ENCODE data around the gene THAP9. TPM values are rescaled to one million over a fixed set of nuclear protein-coding genes. Genes with fewer than 3 reads are reported as not detected.
"Not testable (repeated sequence)": the region's sequence is repeated elsewhere in the genome, so short reads cannot be mapped to it uniquely, and the experiment has no call there.

The THAP9 gene
- total RNA-seq, 1 donor from 2014 or later = 3.3 TPM

DNA sequence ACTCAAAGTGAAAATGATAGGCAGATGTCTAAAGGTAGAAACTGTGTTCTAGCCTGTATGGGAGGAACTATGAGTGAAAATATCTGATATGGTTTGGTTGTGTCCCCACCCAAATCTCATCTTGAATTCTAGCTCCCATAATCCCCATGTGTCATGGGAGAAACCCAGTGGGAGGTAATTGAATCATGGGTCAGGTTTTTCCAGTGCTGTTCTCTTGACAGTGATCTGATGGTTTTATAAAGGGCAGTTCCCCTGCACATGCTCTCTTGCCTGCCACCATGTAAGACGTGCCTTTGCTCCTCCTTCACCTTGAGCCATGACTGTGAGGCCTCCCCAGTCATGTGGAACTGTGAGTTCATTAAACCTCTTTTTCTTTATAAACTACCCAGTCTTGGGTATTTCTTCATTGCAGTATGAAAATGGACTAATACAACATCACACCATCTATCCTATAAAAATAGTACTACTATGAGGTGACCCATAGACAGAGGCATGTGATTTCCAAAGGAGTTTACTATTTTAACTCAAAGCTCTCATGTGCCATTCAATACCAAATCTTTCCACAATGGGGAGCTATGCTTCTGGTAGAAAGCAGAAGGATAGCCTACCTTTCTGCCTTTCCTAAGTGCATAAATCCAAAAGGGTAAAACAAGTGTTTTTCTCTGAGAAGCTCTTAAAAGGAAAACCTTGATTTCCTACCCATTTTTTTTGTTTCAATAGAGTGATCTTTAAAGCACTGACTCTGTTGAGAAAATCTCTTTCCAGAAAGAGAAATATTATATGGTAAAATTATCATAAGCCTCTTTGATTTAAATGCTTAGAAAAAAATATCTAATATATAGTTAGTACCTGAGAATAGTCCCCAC is 48.4 kb upstream of the THAP9 start:
- H2AFZ ChIP-seq (ENCODE audit: low read depth, low read length) = no peak overlapping the region
- H3K4me1 ChIP-seq (ENCODE audit: insufficient read depth, low read length) = no peaks in the 10 kb centered on the region
- H3K79me2 ChIP-seq (ENCODE audit: insufficient read depth, low read length) = peaks cover 64% of the 10 kb centered on the region
- no peak overlapping the region for H3K9ac ChIP-seq (ENCODE audit: low read length)
- Mint-ChIP-seq H3K27ac (ENCODE audit: unreplicated experiment) (no peak overlapping the region), H3K4me1 (ENCODE audit: low read depth, unreplicated experiment) (peaks cover 7% of the 10 kb centered on the region), H3K36me3 (ENCODE audit: low read depth, unreplicated experiment) (peaks cover 34% of the 10 kb centered on the region), H3K4me3 (ENCODE audit: unreplicated experiment) (no peak overlapping the region), H3K9me3 (ENCODE audit: unreplicated experiment) (no peaks in the 10 kb centered on the region), H3K27me3 (ENCODE audit: low read depth, unreplicated experiment) (no peaks in the 10 kb centered on the region)
- FAIRE-seq (no peak), DNase-seq (ENCODE audit: low read depth) (peak; percentile 8)
- peaks cover 88% of the 10 kb centered on the region for H3K36me3 ChIP-seq (ENCODE audit: insufficient read depth, low read length)
- TF ChIP-seq, protein P1, sequence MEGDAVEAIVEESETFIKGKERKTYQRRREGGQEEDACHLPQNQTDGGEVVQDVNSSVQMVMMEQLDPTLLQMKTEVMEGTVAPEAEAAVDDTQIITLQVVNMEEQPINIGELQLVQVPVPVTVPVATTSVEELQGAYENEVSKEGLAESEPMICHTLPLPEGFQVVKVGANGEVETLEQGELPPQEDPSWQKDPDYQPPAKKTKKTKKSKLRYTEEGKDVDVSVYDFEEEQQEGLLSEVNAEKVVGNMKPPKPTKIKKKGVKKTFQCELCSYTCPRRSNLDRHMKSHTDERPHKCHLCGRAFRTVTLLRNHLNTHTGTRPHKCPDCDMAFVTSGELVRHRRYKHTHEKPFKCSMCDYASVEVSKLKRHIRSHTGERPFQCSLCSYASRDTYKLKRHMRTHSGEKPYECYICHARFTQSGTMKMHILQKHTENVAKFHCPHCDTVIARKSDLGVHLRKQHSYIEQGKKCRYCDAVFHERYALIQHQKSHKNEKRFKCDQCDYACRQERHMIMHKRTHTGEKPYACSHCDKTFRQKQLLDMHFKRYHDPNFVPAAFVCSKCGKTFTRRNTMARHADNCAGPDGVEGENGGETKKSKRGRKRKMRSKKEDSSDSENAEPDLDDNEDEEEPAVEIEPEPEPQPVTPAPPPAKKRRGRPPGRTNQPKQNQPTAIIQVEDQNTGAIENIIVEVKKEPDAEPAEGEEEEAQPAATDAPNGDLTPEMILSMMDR (IDR thresholded peaks at IDR 0.05; ENCODE audit: insufficient read depth, low read depth, low read length) = peak; percentile 34
- no peak for TF ChIP-seq EZH2 (IDR thresholded peaks at IDR 0.05; ENCODE audit: insufficient read depth, low read length)
- no peak overlapping the region for H3K27ac ChIP-seq (ENCODE audit: low read depth, low read length)
- H3K4me2 ChIP-seq (ENCODE audit: low read length) = no peak overlapping the region
- no peak overlapping the region for H3K4me3 ChIP-seq (ENCODE audit: insufficient read depth, low read depth, low read length)
- H4K20me1 ChIP-seq (ENCODE audit: insufficient read depth, low read length) = peaks cover 63% of the 10 kb centered on the region
- H3K9me3 ChIP-seq (ENCODE audit: insufficient read depth, low read depth, low read length) = no peaks in the 10 kb centered on the region
- H3K27me3 ChIP-seq (ENCODE audit: insufficient read depth, low read length) = no peaks in the 10 kb centered on the region

- Mint-ChIP-seq H3K9me3 (ENCODE audit: unreplicated experiment) (no peaks in the 10 kb centered on the region), H3K27ac (ENCODE audit: unreplicated experiment) (no peak overlapping the region), H3K4me1 (ENCODE audit: low read depth, unreplicated experiment) (peaks cover 7% of the 10 kb centered on the region), H3K4me3 (ENCODE audit: unreplicated experiment) (no peak overlapping the region), H3K27me3 (ENCODE audit: low read depth, unreplicated experiment) (no peaks in the 10 kb centered on the region), H3K36me3 (ENCODE audit: low read depth, unreplicated experiment) (peaks cover 29% of the 10 kb centered on the region)
- Histone ChIP-seq H2AFZ (ENCODE audit: low read depth, low read length) (no peak overlapping the region), H3K79me2 (ENCODE audit: insufficient read depth, low read length) (peaks cover 64% of the 10 kb centered on the region), H4K20me1 (ENCODE audit: insufficient read depth, low read length) (peaks cover 63% of the 10 kb centered on the region), H3K9ac (ENCODE audit: low read length) (no peak overlapping the region), H3K4me3 (ENCODE audit: insufficient read depth, low read depth, low read length) (no peak overlapping the region), H3K27me3 (ENCODE audit: insufficient read depth, low read length) (no peaks in the 10 kb centered on the region), H3K27ac (ENCODE audit: low read depth, low read length) (no peak overlapping the region), H3K9me3 (ENCODE audit: insufficient read depth, low read depth, low read length) (no peaks in the 10 kb centered on the region), H3K4me2 (ENCODE audit: low read length) (no peak overlapping the region), H3K4me1 (ENCODE audit: insufficient read depth, low read length) (no peaks in the 10 kb centered on the region), H3K36me3 (ENCODE audit: insufficient read depth, low read length) (peaks cover 88% of the 10 kb centered on the region)
- no peak for DNase-seq (ENCODE audit: low read depth)
- FAIRE-seq = no peak
- TF ChIP-seq EZH2 (IDR thresholded peaks at IDR 0.05; ENCODE audit: insufficient read depth, low read length) = no peak
- TF ChIP-seq, protein P1 (IDR thresholded peaks at IDR 0.05; ENCODE audit: insufficient read depth, low read depth, low read length) = no peak
These were observed 47.7 kb upstream of the THAP9 start for GRCh38 chr4:82852751-82853285.

DNA sequence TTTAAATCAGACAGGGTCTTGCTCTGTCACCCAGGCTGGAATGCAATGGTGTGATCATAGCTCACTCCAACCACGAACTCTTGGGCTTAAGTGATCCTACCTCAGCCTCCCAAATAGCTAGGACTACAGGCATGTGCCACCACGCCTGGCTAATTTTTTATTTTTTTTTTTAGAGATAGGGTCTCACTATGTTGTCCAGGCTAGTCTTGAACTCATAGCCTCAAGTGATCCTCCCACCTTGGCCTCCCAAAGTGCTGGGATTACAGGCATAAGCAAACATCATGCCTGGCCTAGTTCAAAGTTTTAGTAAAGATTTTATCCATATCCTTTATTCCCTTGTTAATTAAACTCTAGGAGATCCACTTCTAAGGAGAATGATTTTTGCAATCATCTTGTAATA is 40.0 kb upstream of the THAP9 start:
- H3K27ac ChIP-seq (ENCODE audit: low read depth, low read length); H3K9me3 ChIP-seq (ENCODE audit: insufficient read depth, low read depth, low read length); FAIRE-seq; H3K4me1 Mint-ChIP-seq (ENCODE audit: low read depth, unreplicated experiment); H3K27ac Mint-ChIP-seq (ENCODE audit: unreplicated experiment); H3K27me3 ChIP-seq (ENCODE audit: insufficient read depth, low read length); DNase-seq (ENCODE audit: low read depth); H3K9me3 Mint-ChIP-seq (ENCODE audit: unreplicated experiment); H3K4me3 Mint-ChIP-seq (ENCODE audit: unreplicated experiment); H3K9ac ChIP-seq (ENCODE audit: low read length); H2AFZ ChIP-seq (ENCODE audit: low read depth, low read length); H3K27me3 Mint-ChIP-seq (ENCODE audit: low read depth, unreplicated experiment); H3K4me3 ChIP-seq (ENCODE audit: insufficient read depth, low read depth, low read length); H3K4me1 ChIP-seq (ENCODE audit: insufficient read depth, low read length); H3K4me2 ChIP-seq (ENCODE audit: low read length): not testable (repeated sequence)
- Histone ChIP-seq H3K36me3 (ENCODE audit: insufficient read depth, low read length) (peaks cover 67% of the 10 kb centered on the region), H3K79me2 (ENCODE audit: insufficient read depth, low read length) (peaks cover 74% of the 10 kb centered on the region), H4K20me1 (ENCODE audit: insufficient read depth, low read length) (peaks cover 52% of the 10 kb centered on the region)
- peaks cover 15% of the 10 kb centered on the region for H3K36me3 Mint-ChIP-seq (ENCODE audit: low read depth, unreplicated experiment)

Measured in astrocyte (in vitro differentiated cells and primary cell).